ENCODE measurements around the gene IQGAP3.

IQGAP3 gene

GRCh38 chr1:156582388-156583017, 10.1 kb upstream of the IQGAP3 start:
- Histone ChIP-seq H3K9ac (ENCODE audit: low read length) (no peak overlapping the region), H3K4me2 (ENCODE audit: low read length) (no peak overlapping the region), H3K4me1 (ENCODE audit: low read length) (peaks cover 7% of the 10 kb centered on the region; the same call in 1 of the 2 replicates), H3K27me3 (ENCODE audit: low read depth, low read length) (no peaks in the 10 kb centered on the region), H4K20me1 (ENCODE audit: insufficient read depth, low read length) (no peaks in the 10 kb centered on the region), H2AFZ (ENCODE audit: low read depth, low read length) (peak overlapping the region; percentile 96), H3K9me3 (ENCODE audit: insufficient read depth, low read length) (no peaks in the 10 kb centered on the region), H3K79me2 (ENCODE audit: low read length) (no peaks in the 10 kb centered on the region), H3K4me3 (ENCODE audit: low read length) (no peak overlapping the region), H3K27ac (ENCODE audit: low read length) (no peak overlapping the region), H3K36me3 (replicated peaks; ENCODE audit: low read depth, low read length) (no peaks in the 10 kb centered on the region)
- TF ChIP-seq EZH2phosphoT487 (IDR thresholded peaks at IDR 0.05; ENCODE audit: low read depth), result no peak
- TF ChIP-seq, protein P1, sequence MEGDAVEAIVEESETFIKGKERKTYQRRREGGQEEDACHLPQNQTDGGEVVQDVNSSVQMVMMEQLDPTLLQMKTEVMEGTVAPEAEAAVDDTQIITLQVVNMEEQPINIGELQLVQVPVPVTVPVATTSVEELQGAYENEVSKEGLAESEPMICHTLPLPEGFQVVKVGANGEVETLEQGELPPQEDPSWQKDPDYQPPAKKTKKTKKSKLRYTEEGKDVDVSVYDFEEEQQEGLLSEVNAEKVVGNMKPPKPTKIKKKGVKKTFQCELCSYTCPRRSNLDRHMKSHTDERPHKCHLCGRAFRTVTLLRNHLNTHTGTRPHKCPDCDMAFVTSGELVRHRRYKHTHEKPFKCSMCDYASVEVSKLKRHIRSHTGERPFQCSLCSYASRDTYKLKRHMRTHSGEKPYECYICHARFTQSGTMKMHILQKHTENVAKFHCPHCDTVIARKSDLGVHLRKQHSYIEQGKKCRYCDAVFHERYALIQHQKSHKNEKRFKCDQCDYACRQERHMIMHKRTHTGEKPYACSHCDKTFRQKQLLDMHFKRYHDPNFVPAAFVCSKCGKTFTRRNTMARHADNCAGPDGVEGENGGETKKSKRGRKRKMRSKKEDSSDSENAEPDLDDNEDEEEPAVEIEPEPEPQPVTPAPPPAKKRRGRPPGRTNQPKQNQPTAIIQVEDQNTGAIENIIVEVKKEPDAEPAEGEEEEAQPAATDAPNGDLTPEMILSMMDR (IDR thresholded peaks at IDR 0.05; ENCODE audit: low read depth, low read length), result no peak

- H4K20me1 ChIP-seq (ENCODE audit: insufficient read depth, low read length), result no peaks in the 10 kb centered on the region
- no peak overlapping the region for H3K4me2 ChIP-seq (ENCODE audit: low read length)
- peak overlapping the region; percentile 96 for H2AFZ ChIP-seq (ENCODE audit: low read depth, low read length)
- H3K27ac ChIP-seq (ENCODE audit: low read length), result no peak overlapping the region
- no peaks in the 10 kb centered on the region for H3K36me3 ChIP-seq (replicated peaks; ENCODE audit: low read depth, low read length)
- TF ChIP-seq EZH2phosphoT487 (IDR thresholded peaks at IDR 0.05; ENCODE audit: low read depth), result no peak
- TF ChIP-seq, protein P1 (IDR thresholded peaks at IDR 0.05; ENCODE audit: low read depth, low read length), result no peak
- H3K4me3 ChIP-seq (ENCODE audit: low read length), result no peak overlapping the region
- no peak overlapping the region for H3K9ac ChIP-seq (ENCODE audit: low read length)
- H3K79me2 ChIP-seq (ENCODE audit: low read length), result no peaks in the 10 kb centered on the region
- H3K4me1 ChIP-seq (ENCODE audit: low read length), result peaks cover 7% of the 10 kb centered on the region; the same call in 1 of the 2 replicates
- no peaks in the 10 kb centered on the region for H3K27me3 ChIP-seq (ENCODE audit: low read depth, low read length)
- H3K9me3 ChIP-seq (ENCODE audit: insufficient read depth, low read length), result no peaks in the 10 kb centered on the region
Observed at GRCh38 chr1:156581661-156582387, 9.5 kb upstream of the IQGAP3 start.

- H4K20me1 ChIP-seq (ENCODE audit: insufficient read depth, low read length), result no peaks in the 10 kb centered on the region
- no peak within 1 kb of the TSS for H3K4me2 ChIP-seq (ENCODE audit: low read length)
- no peak within 1 kb of the TSS for H3K9ac ChIP-seq (ENCODE audit: low read length)
- H3K27me3 ChIP-seq (ENCODE audit: low read depth, low read length), result peaks cover 5% of the 10 kb centered on the region; the same call in 1 of the 2 replicates
- no peak within 1 kb of the TSS for H2AFZ ChIP-seq (ENCODE audit: low read depth, low read length)
- no peaks in the 10 kb centered on the region for H3K36me3 ChIP-seq (replicated peaks; ENCODE audit: low read depth, low read length)
- TF ChIP-seq, protein P1 (IDR thresholded peaks at IDR 0.05; ENCODE audit: low read depth, low read length), result no peak
- no peak for TF ChIP-seq EZH2phosphoT487 (IDR thresholded peaks at IDR 0.05; ENCODE audit: low read depth)
- no peak within 1 kb of the TSS for H3K27ac ChIP-seq (ENCODE audit: low read length)
- H3K4me1 ChIP-seq (ENCODE audit: low read length), result peaks cover 4% of the 10 kb centered on the region; the same call in 1 of the 2 replicates
- H3K79me2 ChIP-seq (ENCODE audit: low read length), result no peaks in the 10 kb centered on the region
- no peak within 1 kb of the TSS for H3K4me3 ChIP-seq (ENCODE audit: low read length)
- H3K9me3 ChIP-seq (ENCODE audit: insufficient read depth, low read length), result no peaks in the 10 kb centered on the region
Observed at GRCh38 chr1:156579472-156579871, 7.1 kb upstream of the IQGAP3 start, which contains the start of gene TTC24. TTC24 (plus strand) TSS chr1:156579723; CDS start chr1:156581365, 1,642 bp downstream.

- Histone ChIP-seq H3K4me1 (ENCODE audit: low read length) (no peaks in the 10 kb centered on the region), H3K79me2 (ENCODE audit: low read length) (no peaks in the 10 kb centered on the region), H3K4me3 (ENCODE audit: low read length) (no peak overlapping the region), H3K9ac (ENCODE audit: low read length) (no peak overlapping the region), H4K20me1 (ENCODE audit: insufficient read depth, low read length) (no peaks in the 10 kb centered on the region), H3K27ac (ENCODE audit: low read length) (no peak overlapping the region), H2AFZ (ENCODE audit: low read depth, low read length) (no peak overlapping the region), H3K36me3 (replicated peaks; ENCODE audit: low read depth, low read length) (no peaks in the 10 kb centered on the region), H3K9me3 (ENCODE audit: insufficient read depth, low read length) (no peaks in the 10 kb centered on the region), H3K27me3 (ENCODE audit: low read depth, low read length) (peaks cover 10% of the 10 kb centered on the region), H3K4me2 (ENCODE audit: low read length) (no peak overlapping the region)
- TF ChIP-seq, protein P1 (IDR thresholded peaks at IDR 0.05; ENCODE audit: low read depth, low read length), result no peak
- TF ChIP-seq EZH2phosphoT487 (IDR thresholded peaks at IDR 0.05; ENCODE audit: low read depth), result no peak
Observed at GRCh38 chr1:156578055-156578454, 5.7 kb upstream of the IQGAP3 start.
